H1 (cell line): Measurements from ENCODE around the gene PDE9A. TPM values are rescaled to one million over a fixed set of nuclear protein-coding genes. Genes with fewer than 3 reads are reported as not detected.

ENCODE experiments used
- BRCA1 ChIP-seq: IDR thresholded peaks from 2 replicates; pipeline ENCODE4 v1.6.1; 2012; ENCODE audit warnings: low read depth, low read length, improper control_type of control experiment
- SP1 ChIP-seq: IDR thresholded peaks from 2 replicates; pipeline ENCODE4 v1.6.1; 2011; ENCODE audit warnings: low read depth, low read length
- polyA plus RNA-seq, 7 experiments: library from polyadenylated mRNA; depleted of rRNA in 3 of 7; stranded (reverse) in 5 of 7; unstranded in 2 of 7; fragments of >200 nt in 5 of 7; fragments of 200-250 nt in 2 of 7; gene quantifications; 1 replicate in 5 of 7; 2 replicates in 1 of 7; 4 replicates in 1 of 7; pipeline versions ENCODE4 v1.2.1 to v1.2.3, GENCODE V29; 2011 to 2013; ENCODE audit warnings: missing spikeins in 2 of 7, mixed read lengths in 2 of 7
- total RNA-seq: library from RNA; stranded (reverse); fragmentation: NEBNext Ultra II Directional; extraction: Animal tissue kit (Norgen Biotek cat#: 25700); gene quantifications from 2 replicates; pipeline ENCODE4 v1.2.1, GENCODE V29; 2021
- TF ChIP-seq, protein P1 (sequence below): IDR thresholded peaks from 2 replicates; pipeline ENCODE4 v1.6.1; 2011; ENCODE audit warnings: low read depth, mild to moderate bottlenecking, low read length; ENCODE audit not compliant: insufficient read depth

Gene PDE9A
- total and polyA plus RNA-seq, 2 of the 8 experiments (the other 6 are each of a cell fraction or from before 2014, with no cell fraction given), result 39.2 to 45.9 TPM

GRCh38 chr21:42784276-42784675 is 130.9 kb downstream of the PDE9A start (continued):
- TF ChIP-seq, protein P1, sequence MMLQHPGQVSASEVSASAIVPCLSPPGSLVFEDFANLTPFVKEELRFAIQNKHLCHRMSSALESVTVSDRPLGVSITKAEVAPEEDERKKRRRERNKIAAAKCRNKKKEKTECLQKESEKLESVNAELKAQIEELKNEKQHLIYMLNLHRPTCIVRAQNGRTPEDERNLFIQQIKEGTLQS, result no peak
- TF ChIP-seq BRCA1, result no peak
- TF ChIP-seq SP1, result no peak
